HL-60 (cell line): ENCODE measurements around the gene CTCF.

Source experiments
- DNase-seq, 2 experiments: peaks; one replicate each; pipeline ENCODE4 v3.0.0-alpha.2; 2010 to 2020; ENCODE audit warnings: low read depth in 1 of 2, low spot score in 1 of 2
- H3K27ac ChIP-seq: fragments of 250-450 bp; sonication (Bioruptor Pico); replicated peaks from 2 replicates; pipeline ENCODE4 v1.5.1; 2020; ENCODE audit warnings: mild to moderate bottlenecking, moderate library complexity
- H3K27me3 ChIP-seq: fragments of 250-450 bp; sonication (Bioruptor Pico); 2 replicates; pipeline ENCODE4 v1.5.1; 2021; ENCODE audit warnings: mild to moderate bottlenecking, moderate library complexity; ENCODE audit not compliant: insufficient read depth, poor library complexity, severe bottlenecking
- H3K4me3 ChIP-seq: replicated peaks from 2 replicates; pipeline ENCODE4 v1.5.1; 2011; ENCODE audit warnings: mild to moderate bottlenecking, control low read depth, low read length; ENCODE audit not compliant: insufficient read depth
- CTCF ChIP-seq: IDR thresholded peaks from one replicate; pipeline ENCODE4 v1.5.1; 2011; ENCODE audit warnings: low read length, control low read depth, inconsistent platforms; ENCODE audit not compliant: insufficient read depth
- GABPA ChIP-seq: IDR thresholded peaks from 2 replicates; pipeline ENCODE4 v1.6.1; 2012; ENCODE audit warnings: low read depth
- POLR2AphosphoS5 ChIP-seq: IDR thresholded peaks from 2 replicates; pipeline ENCODE4 v1.6.1; 2012; ENCODE audit warnings: low read depth
- REST ChIP-seq: IDR thresholded peaks from 2 replicates; pipeline ENCODE4 v1.6.1; 2012; ENCODE audit warnings: low read depth; ENCODE audit not compliant: insufficient replicate concordance
- SPI1 ChIP-seq: IDR thresholded peaks from 2 replicates; pipeline ENCODE4 v1.6.1; 2012; ENCODE audit warnings: low read depth, mild to moderate bottlenecking, borderline replicate concordance

CTCF gene

GRCh38 chr16:67537636-67538591, 24.4 kb upstream of the CTCF start:
- TF ChIP-seq POLR2AphosphoS5 (no peak), SPI1 (no peak), GABPA (no peak), CTCF (no peak), REST (no peak)
- no peak overlapping the region for H3K27ac ChIP-seq
- H3K4me3 ChIP-seq = no peak overlapping the region
- DNase-seq = no peak
- no peaks in the 10 kb centered on the region for H3K27me3 ChIP-seq

GRCh38 chr16:67538666-67539101, 23.6 kb upstream of the CTCF start:
- TF ChIP-seq REST (no peak), POLR2AphosphoS5 (no peak), GABPA (no peak), CTCF (no peak), SPI1 (no peak)
- no peak overlapping the region for H3K27ac ChIP-seq
- H3K27me3 ChIP-seq = no peaks in the 10 kb centered on the region
- DNase-seq = no peak
- no peak overlapping the region for H3K4me3 ChIP-seq

- no peak overlapping the region for H3K4me3 ChIP-seq
- TF ChIP-seq GABPA = no peak
- no peak for TF ChIP-seq REST
- TF ChIP-seq POLR2AphosphoS5 = no peak
- no peak for TF ChIP-seq SPI1
- TF ChIP-seq CTCF = no peak
- DNase-seq = no peak
- no peaks in the 10 kb centered on the region for H3K27me3 ChIP-seq
- no peak overlapping the region for H3K27ac ChIP-seq
Observed at GRCh38 chr16:67539271-67539670, 23.1 kb upstream of the CTCF start.
